ENCODE data around the gene GCK. TPM values are rescaled to one million over a fixed set of nuclear protein-coding genes. Genes with fewer than 3 reads are reported as not detected.

The GCK gene
- total and polyA plus RNA-seq, 7 donors: 0.27 to 1.8 (median 0.60) TPM; not detected in 2

DNA sequence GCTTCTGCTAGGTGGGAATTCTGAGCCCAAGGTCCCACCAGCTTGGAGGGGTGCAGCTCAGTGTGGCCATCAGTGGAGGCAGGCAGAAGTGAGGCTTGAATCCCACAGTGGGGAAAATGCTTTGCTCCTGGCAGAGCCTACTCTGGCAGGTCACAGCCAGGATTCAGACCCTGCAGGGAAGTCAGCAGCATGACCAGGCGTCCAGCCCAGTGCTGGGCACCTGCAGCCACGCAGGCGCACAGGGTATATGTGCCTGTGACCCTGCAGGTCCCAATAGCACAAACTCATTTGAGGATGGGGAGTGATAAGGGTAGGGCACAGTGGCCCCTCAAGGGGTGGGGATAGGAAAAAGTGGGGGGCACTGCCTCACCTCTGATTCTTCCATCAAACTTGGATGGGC lies 93.5 kb downstream of the GCK start:
- intact Hi-C loops (cut with DNase I): no loop called here
- 94 to 97% methylated on average over 3 of the region's 3 CpGs for WGBS, 2 donors

GRCh38 chr7:44094883-44095592 lies 94.2 kb downstream of the GCK start:
- intact Hi-C loops (cut with DNase I): no loop called here
- 71 to 79% methylated on average over 2 of the region's 2 CpGs for WGBS, 2 donors
- no peak overlapping the region for H3K4me3 ChIP-seq
- H3K9me3 ChIP-seq: no peaks in the 10 kb centered on the region
- H3K27me3 ChIP-seq: no peaks in the 10 kb centered on the region
- TF ChIP-seq, protein P1, sequence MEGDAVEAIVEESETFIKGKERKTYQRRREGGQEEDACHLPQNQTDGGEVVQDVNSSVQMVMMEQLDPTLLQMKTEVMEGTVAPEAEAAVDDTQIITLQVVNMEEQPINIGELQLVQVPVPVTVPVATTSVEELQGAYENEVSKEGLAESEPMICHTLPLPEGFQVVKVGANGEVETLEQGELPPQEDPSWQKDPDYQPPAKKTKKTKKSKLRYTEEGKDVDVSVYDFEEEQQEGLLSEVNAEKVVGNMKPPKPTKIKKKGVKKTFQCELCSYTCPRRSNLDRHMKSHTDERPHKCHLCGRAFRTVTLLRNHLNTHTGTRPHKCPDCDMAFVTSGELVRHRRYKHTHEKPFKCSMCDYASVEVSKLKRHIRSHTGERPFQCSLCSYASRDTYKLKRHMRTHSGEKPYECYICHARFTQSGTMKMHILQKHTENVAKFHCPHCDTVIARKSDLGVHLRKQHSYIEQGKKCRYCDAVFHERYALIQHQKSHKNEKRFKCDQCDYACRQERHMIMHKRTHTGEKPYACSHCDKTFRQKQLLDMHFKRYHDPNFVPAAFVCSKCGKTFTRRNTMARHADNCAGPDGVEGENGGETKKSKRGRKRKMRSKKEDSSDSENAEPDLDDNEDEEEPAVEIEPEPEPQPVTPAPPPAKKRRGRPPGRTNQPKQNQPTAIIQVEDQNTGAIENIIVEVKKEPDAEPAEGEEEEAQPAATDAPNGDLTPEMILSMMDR (IDR thresholded peaks at IDR 0.05): no peak
- TF ChIP-seq POLR2AphosphoS5 (IDR thresholded peaks at IDR 0.05) (no peak), EP300 (IDR thresholded peaks at IDR 0.05) (no peak), POLR2A (IDR thresholded peaks at IDR 0.05) (no peak)
- no peak for DNase-seq
- H3K36me3 ChIP-seq: no peaks in the 10 kb centered on the region
- peak overlapping the region in 1 of 4 donors; percentile 12 for H3K27ac ChIP-seq
- H3K4me1 ChIP-seq: peaks cover 0 to 18% (median 0%) of the 10 kb centered on the region in 4 donors

More for the DNA sequence above, 93.5 kb downstream of the GCK start:
- Histone ChIP-seq H3K9me3 (no peaks in the 10 kb centered on the region), H3K27me3 (no peaks in the 10 kb centered on the region), H3K27ac (no peak overlapping the region), H3K36me3 (no peaks in the 10 kb centered on the region), H3K4me3 (no peak overlapping the region), H3K4me1 (peaks cover 0 to 12% (median 0%) of the 10 kb centered on the region in 4 donors)
- TF ChIP-seq, protein P1 (IDR thresholded peaks at IDR 0.05): no peak
- TF ChIP-seq POLR2A (IDR thresholded peaks at IDR 0.05): no peak
- no peak for TF ChIP-seq EP300 (IDR thresholded peaks at IDR 0.05)
- TF ChIP-seq POLR2AphosphoS5 (IDR thresholded peaks at IDR 0.05): no peak
- no peak for DNase-seq

DNA sequence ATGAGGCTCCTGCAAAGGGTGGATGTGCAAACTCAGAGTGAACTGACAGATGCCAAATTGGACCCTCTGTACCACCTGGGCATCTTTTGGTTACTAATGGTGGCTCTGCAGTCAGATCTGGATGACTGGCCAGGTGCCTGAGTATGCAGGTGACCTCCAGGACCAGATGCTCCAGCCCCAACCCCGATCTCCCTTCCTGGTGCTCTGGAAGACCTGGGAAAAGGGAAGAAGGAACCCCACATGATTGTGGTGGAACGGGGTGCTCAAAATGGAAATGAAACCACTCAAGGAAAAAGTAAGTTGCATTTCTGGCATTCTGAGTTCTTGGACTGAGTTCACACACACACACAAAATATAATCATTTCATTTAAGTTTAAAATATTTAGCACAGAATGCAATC lies 94.9 kb downstream of the GCK start:
- Histone ChIP-seq H3K36me3 (no peaks in the 10 kb centered on the region), H3K9me3 (no peaks in the 10 kb centered on the region), H3K4me3 (no peak overlapping the region), H3K27me3 (no peaks in the 10 kb centered on the region), H3K27ac (peak overlapping the region in 1 of 4 donors; percentile 12), H3K4me1 (peaks cover 0 to 21% (median 0%) of the 10 kb centered on the region in 4 donors)
- 59 to 80% methylated on average over 2 of the region's 2 CpGs for WGBS, 2 donors
- DNase-seq: no peak
- intact Hi-C loops (cut with DNase I): no loop called here
- no peak for TF ChIP-seq POLR2A (IDR thresholded peaks at IDR 0.05)
- no peak for TF ChIP-seq EP300 (IDR thresholded peaks at IDR 0.05)
- no peak for TF ChIP-seq POLR2AphosphoS5 (IDR thresholded peaks at IDR 0.05)
- TF ChIP-seq, protein P1 (IDR thresholded peaks at IDR 0.05): no peak

Small RNA genes within 50 kb of the gene (small RNA-seq; reads per million reads assigned to genes)
- gene RNA5SP230: 0 reads per million in 3 donors

Other genes with a start within 250 kb of the GCK start
- not detected for gene SPDYE1, start 191.5 kb downstream of the GCK start, total RNA-seq
- not detected for gene SPDYE1, start 191.5 kb downstream of the GCK start, polyA plus RNA-seq
- 100 to 1,000 TPM in 1 of 4 donors, 10 to 100 TPM in 3; 76.7 to 124 (median 86.6) TPM for gene DBNL, start 144.7 kb downstream of the GCK start, total RNA-seq
- gene DBNL, start 144.7 kb downstream of the GCK start, polyA plus RNA-seq: 100 to 1,000 TPM in 2 of 3 donors, 10 to 100 TPM in 1; 91.9 to 149 (median 102) TPM
- gene PGAM2, start 123.9 kb downstream of the GCK start, total RNA-seq: 1 to 10 TPM in 2 of 4 donors, under 1 TPM in 2; 0.71 to 2.1 (median 1.1) TPM
- 1 to 10 TPM in 2 of 3 donors, not detected in 1; 1.2 to 3.0 TPM for gene PGAM2, start 123.9 kb downstream of the GCK start, polyA plus RNA-seq
- 10 to 100 TPM; 17.5 to 39.9 (median 24.8) TPM for gene POLM, start 106.9 kb downstream of the GCK start, total RNA-seq
- 10 to 100 TPM in 1 of 3 donors, 1 to 10 TPM in 2; 5.5 to 23.4 (median 9.6) TPM for gene POLM, start 106.9 kb downstream of the GCK start, polyA plus RNA-seq
- gene AEBP1, start 85.1 kb downstream of the GCK start, total RNA-seq: 100 to 1,000 TPM in 2 of 4 donors, 10 to 100 TPM in 2; 74.6 to 182 (median 128) TPM
- 10 to 100 TPM in 2 of 3 donors, 1 to 10 TPM in 1; 2.5 to 37.7 (median 12.0) TPM for gene AEBP1, start 85.1 kb downstream of the GCK start, polyA plus RNA-seq
- 10 to 100 TPM; 20.3 to 40.5 (median 29.5) TPM for gene POLD2, start 65.9 kb downstream of the GCK start, total RNA-seq
- 10 to 100 TPM; 31.9 to 91.2 (median 39.0) TPM for gene POLD2, start 65.9 kb downstream of the GCK start, polyA plus RNA-seq
- gene MYL7, start 48.1 kb downstream of the GCK start, total RNA-seq: not detected
- gene MYL7, start 48.1 kb downstream of the GCK start, polyA plus RNA-seq: 1 to 10 TPM in 1 of 3 donors, under 1 TPM in 1, not detected in 1; 0.39 to 7.2 TPM
- gene YKT6, start 11.5 kb upstream of the GCK start, total RNA-seq: 10 to 100 TPM; 39.2 to 50.1 (median 44.5) TPM
- gene YKT6, start 11.5 kb upstream of the GCK start, polyA plus RNA-seq: 10 to 100 TPM; 63.1 to 95.5 (median 73.3) TPM
- 1 to 10 TPM in 3 of 4 donors, under 1 TPM in 1; 0.83 to 3.2 (median 1.9) TPM for gene CAMK2B, start 136.2 kb upstream of the GCK start, total RNA-seq
- 1 to 10 TPM in 1 of 3 donors, under 1 TPM in 1, not detected in 1; 0.23 to 1.2 TPM for gene CAMK2B, start 136.2 kb upstream of the GCK start, polyA plus RNA-seq

All from sigmoid colon (tissue), 7 donors.